Endothelial cell of umbilical vein (primary cell): ENCODE measurements around the gene SCN5A.

Source experiments
- EZH2 ChIP-seq: IDR thresholded peaks from 2 replicates; pipeline ENCODE4 v1.6.1; 2012; ENCODE audit warnings: borderline replicate concordance, low read depth, mild to moderate bottlenecking, moderate library complexity, low read length, inconsistent platforms; ENCODE audit not compliant: severe bottlenecking
- FOS ChIP-seq: IDR thresholded peaks from 2 replicates; pipeline ENCODE4 v1.6.1; 2011; ENCODE audit warnings: mild to moderate bottlenecking, low read length, moderate library complexity, borderline replicate concordance; ENCODE audit not compliant: insufficient read depth
- GATA2 ChIP-seq: IDR thresholded peaks from 2 replicates; pipeline ENCODE4 v1.7.0; 2011; ENCODE audit warnings: low read depth, mild to moderate bottlenecking, moderate library complexity, mixed read lengths, low read length; ENCODE audit not compliant: insufficient read length, insufficient read depth
- JUN ChIP-seq: IDR thresholded peaks from 2 replicates; pipeline ENCODE4 v1.6.1; 2011; ENCODE audit warnings: borderline replicate concordance, low read depth; ENCODE audit not compliant: insufficient read length, insufficient read depth
- POLR2A ChIP-seq: IDR thresholded peaks from 2 replicates; pipeline ENCODE4 v1.6.1; 2012; ENCODE audit warnings: low read depth, mild to moderate bottlenecking, control low read depth, low read length
- POLR2AphosphoS5 ChIP-seq: IDR thresholded peaks from 2 replicates; pipeline ENCODE4 v1.6.1; 2012; ENCODE audit warnings: low read depth, mild to moderate bottlenecking, control low read depth, low read length, moderate library complexity; ENCODE audit not compliant: insufficient read depth
- TF ChIP-seq, protein P1 (sequence below), 2 donors: IDR thresholded peaks; 1 replicate in 1 of 2; 2 replicates in 1 of 2; pipeline ENCODE4 v1.5.1; 2011; ENCODE audit warnings: low read length in 2 of 2, mild to moderate bottlenecking in 2 of 2, moderate library complexity in 2 of 2, control low read depth in 1 of 2, inconsistent platforms in 1 of 2, low read depth in 1 of 2; ENCODE audit not compliant: insufficient read depth in 1 of 2; ENCODE audit errors: extremely low read depth in 1 of 2
- TF ChIP-seq, protein P2 (sequence below): IDR thresholded peaks from 2 replicates; pipeline ENCODE4 v1.6.1; 2011; ENCODE audit not compliant: insufficient read depth, insufficient read length

DNA sequence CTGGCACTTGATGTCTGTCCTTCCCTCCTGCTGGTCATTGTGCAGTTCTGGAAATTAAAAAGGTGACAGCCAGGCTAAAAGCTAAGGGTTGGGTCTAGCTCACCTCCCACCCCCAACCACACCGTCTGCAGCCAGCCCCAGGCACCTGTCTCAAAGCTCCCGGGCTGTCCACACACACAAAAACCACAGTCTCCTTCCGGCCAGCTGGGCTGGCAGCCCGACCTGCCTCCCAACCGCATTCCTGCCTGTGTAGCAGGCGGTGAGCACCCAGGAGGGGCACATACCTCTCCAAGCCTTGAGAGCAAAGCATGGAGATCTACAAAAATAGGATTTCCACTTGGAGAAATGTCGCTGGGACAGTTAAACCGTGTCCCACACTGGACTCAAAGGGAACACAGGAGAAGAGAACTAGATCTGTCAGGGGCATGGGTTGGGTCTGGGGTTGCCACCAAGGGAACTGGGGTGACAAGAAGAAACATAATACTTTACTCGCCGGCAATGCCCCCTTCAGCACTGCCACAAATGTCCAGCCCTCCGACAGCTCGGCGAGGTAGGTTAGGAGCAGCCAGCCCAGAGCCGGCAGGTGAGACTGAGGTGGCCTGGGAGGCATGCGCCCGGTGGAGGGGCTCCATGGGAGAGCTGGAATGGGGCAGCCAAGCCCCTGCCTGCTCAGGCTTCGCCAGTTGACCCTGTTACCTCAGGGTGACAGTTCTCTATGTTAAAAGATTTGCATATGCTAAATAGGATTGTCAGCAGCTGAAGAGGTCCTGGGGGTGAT lies 101.1 kb downstream of the SCN5A start:
- TF ChIP-seq, protein P1, sequence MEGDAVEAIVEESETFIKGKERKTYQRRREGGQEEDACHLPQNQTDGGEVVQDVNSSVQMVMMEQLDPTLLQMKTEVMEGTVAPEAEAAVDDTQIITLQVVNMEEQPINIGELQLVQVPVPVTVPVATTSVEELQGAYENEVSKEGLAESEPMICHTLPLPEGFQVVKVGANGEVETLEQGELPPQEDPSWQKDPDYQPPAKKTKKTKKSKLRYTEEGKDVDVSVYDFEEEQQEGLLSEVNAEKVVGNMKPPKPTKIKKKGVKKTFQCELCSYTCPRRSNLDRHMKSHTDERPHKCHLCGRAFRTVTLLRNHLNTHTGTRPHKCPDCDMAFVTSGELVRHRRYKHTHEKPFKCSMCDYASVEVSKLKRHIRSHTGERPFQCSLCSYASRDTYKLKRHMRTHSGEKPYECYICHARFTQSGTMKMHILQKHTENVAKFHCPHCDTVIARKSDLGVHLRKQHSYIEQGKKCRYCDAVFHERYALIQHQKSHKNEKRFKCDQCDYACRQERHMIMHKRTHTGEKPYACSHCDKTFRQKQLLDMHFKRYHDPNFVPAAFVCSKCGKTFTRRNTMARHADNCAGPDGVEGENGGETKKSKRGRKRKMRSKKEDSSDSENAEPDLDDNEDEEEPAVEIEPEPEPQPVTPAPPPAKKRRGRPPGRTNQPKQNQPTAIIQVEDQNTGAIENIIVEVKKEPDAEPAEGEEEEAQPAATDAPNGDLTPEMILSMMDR (IDR thresholded peaks at IDR 0.05; ENCODE audit: extremely low read depth in 1 of 2, insufficient read depth in 1 of 2, low read depth in 1 of 2, low read length in 2 of 2) = no peak
- TF ChIP-seq, protein P2, sequence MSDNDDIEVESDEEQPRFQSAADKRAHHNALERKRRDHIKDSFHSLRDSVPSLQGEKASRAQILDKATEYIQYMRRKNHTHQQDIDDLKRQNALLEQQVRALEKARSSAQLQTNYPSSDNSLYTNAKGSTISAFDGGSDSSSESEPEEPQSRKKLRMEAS = no peak
- TF ChIP-seq POLR2A (no peak), POLR2AphosphoS5 (no peak), EZH2 (no peak), FOS (no peak), JUN (no peak), GATA2 (no peak)
